Measurements from ENCODE around the gene CLDND2.

CLDND2 gene

DNA sequence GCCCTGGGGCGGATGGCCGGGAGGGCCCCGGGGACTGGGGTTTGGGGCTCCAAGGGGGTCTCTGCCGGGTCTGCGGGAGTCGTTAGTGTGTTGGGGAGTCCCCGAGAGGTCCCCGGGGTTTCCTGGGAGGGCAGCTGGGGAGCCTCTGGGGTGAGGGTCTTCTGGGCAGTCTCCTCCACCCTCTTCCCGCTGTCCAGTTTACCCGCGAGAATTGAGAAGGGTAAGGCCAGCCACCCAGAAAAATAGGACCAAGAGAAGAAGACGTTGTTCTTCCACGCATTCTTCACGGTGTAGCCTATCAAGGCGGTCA, 1.6 kb downstream of the CLDND2 start:
- peak overlapping the region; percentile 93 for H3K27ac ChIP-seq
- TF ChIP-seq, protein P1, sequence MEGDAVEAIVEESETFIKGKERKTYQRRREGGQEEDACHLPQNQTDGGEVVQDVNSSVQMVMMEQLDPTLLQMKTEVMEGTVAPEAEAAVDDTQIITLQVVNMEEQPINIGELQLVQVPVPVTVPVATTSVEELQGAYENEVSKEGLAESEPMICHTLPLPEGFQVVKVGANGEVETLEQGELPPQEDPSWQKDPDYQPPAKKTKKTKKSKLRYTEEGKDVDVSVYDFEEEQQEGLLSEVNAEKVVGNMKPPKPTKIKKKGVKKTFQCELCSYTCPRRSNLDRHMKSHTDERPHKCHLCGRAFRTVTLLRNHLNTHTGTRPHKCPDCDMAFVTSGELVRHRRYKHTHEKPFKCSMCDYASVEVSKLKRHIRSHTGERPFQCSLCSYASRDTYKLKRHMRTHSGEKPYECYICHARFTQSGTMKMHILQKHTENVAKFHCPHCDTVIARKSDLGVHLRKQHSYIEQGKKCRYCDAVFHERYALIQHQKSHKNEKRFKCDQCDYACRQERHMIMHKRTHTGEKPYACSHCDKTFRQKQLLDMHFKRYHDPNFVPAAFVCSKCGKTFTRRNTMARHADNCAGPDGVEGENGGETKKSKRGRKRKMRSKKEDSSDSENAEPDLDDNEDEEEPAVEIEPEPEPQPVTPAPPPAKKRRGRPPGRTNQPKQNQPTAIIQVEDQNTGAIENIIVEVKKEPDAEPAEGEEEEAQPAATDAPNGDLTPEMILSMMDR (conservative IDR thresholded peaks at IDR 0.05), result no peak

DNA sequence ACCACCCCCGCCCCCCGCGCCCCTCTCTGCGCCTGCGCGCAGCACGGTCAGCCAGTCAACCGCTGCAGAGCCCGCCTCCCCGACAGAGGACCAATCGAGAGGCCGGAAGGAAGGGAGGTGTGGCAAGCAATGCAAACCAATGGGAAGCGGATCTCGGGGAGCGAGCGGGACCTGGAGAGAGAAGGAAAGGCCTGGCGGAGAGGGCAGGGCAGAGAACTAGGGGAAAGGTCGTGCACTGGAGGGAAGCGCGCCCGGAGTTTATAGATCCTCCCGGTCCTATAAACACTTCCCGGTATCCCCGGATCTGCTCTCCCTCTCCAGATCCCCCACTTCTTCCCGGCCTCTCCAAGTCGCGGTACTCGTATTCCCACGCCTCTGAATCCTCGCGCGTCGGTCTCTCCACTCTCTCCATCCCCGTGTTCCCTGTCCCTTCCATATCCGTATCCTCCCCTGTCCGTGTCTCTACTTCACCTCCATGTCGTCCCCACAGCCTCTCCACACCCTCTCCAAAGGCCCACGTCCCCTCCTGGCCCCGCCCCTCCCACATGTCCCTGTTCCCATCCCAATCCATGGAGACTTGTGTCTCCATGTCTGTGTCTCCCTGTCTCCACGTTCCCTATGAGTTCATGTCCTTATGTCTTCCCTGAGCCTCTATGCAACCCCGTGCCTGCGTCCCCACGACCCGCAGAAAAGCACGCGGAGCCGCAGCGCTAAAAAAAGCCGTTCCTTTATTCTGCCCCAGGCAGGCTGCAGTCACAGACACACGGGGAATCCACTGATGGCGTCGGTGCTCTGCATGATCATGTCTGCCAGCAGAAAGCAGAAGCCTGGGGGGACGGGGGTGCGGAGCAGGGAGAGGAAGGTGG, 2.2 kb downstream of the CLDND2 start:
- TF ChIP-seq, protein P1 (conservative IDR thresholded peaks at IDR 0.05), result no peak
- peak overlapping the region; percentile 93 for H3K27ac ChIP-seq

DNA sequence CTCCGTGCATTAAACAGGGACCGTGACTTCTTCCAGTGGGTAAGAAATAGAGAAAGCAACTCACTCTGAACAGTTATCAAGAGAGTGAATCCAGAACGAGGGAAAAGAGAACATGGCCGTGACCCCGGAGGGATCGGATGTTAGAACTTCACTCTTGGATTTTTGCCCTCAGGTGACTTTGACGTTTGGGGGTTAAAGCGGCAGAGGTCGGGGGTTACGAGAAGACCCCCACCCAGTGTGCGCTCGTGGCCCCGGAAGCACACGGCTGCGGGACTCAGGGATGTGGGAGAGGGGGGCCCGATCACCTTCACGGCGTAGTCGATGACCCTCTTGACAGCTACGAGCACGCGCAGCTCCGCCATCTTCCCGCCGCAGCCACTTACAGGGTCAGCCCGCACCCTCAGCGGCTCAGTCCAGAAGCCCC, 2.8 kb downstream of the CLDND2 start, which contains the start of gene ETFB:
TSS of gene ETFB (minus strand) at position 424 of the 424 bp plus-strand sequence. CDS start at position 362, 62 bp downstream.
- H3K27ac ChIP-seq, result peak within 1 kb of the TSS; percentile 93
- TF ChIP-seq, protein P1 (conservative IDR thresholded peaks at IDR 0.05), result no peak

DNA sequence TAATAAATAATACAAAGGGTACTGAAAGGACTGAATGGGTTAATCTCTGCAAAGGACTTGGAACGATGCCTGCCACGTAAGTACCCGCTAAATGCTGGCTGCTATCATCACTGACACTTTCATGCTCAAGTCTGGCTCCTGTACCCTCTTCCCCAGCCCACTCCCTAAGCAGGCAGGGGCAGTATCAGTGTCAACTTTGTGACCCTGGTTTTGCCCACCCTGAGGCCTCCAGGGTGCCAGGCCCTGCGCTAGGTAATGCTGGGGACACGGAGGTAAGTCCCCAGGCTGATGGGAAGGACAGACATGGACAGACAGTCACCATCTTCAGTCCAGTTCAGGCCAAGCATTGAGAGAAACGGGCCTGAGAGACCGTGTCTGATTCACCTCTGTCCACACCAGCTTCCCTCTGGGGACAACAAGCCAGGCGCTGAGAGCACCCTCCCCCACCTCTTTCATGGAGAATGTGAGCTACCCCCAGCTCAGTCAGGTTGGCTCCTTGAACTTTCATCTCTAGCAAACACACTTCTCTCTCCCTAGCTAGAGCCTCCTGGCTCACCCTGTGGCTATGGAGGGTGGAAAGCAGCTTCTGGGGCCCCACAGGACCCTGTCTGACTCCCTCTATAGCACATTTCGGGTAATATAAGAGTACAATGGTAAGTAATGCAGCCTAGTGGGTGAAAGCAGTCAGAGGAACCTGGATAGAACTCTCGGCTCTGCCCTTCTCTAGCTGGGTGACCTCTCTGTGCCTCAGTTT, 3.4 kb downstream of the CLDND2 start:
- TF ChIP-seq, protein P1 (conservative IDR thresholded peaks at IDR 0.05), result no peak
- peak overlapping the region; percentile 93 for H3K27ac ChIP-seq

DNA sequence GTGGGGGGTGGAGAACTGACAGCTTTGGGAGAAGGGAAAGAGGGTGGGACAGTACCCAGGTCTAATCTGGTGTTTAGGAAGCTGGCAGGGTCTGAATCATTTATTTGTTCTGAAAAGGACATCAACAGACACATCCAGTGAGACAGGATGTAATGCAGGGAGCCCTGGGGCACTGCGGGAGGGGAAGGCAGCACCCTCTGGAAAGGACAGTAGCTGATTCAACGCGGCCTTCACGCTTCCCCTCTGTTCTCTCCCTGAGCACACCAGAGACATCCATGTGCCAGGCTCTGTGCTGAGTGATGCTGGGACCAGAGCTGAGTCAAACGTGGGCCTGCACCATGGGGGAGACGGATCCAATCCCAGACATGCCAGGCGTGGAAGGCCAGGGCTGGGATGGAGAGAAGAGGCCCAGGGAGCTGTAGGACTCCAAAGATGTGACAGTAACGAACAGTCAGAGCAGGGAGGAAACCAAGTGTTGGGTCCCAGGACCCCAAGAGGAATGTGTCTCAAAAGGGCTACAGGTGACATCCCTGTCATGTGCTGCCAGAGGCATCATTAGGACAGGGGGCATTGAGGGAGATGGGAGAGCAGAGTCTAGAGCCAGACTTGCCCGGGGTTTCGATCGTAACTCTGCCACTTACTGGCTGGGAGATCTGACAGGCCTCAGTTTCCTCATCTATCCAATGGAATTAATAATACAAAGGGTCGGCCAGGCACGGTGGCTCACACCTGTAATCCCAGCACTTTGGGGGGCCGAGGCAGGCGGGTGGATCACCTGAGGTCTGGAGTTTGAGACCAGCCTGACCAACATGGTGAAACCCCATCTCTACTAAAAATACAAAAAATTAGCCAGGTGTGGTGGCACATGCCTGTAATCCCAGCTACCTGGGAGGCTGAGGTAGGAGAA, 4.3 kb downstream of the CLDND2 start:
- H3K27ac ChIP-seq, result peak overlapping the region; percentile 93

DNA sequence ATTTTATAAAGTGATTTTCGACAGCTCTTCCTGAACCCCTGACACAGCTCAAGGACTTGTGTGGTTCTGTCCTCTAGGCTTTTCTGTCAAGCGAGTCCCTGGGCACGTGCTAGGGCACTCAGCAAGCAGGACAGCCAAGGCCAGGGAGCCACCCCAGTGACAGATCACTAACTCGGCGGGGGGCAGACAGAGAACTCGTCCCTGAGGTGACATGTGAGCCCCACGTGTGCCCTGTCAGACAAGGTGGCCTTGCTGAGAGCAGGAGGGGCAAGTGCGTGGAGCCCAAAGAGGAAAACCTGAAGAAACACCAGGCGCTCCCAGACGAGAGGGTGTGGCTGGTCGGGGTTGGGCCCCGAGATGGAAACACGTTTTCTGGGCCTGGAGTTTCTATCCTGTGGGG, 7.6 kb downstream of the CLDND2 start:
- H3K27ac ChIP-seq, result no peak overlapping the region
- TF ChIP-seq, protein P1 (conservative IDR thresholded peaks at IDR 0.05), result no peak

More for the DNA sequence above, 4.3 kb downstream of the CLDND2 start:
- TF ChIP-seq, protein P1 (conservative IDR thresholded peaks at IDR 0.05), result no peak

Data from VCaP (cell line).